CD4-positive, alpha-beta T cell treated with Interleukin-1 beta for 1 hour (primary cell): ENCODE data around the gene CFHR2.

Source experiments
- DNase-seq, 2 donors: peaks; one replicate each; pipeline ENCODE4 v3.0.0-alpha.2; 2020 to 2022

CFHR2 gene

GRCh38 chr1:197003132-197003531 is 59.6 kb downstream of the CFHR2 start:
- DNase-seq: no peak

- DNase-seq: no peak
Measured at GRCh38 chr1:197008861-197009260, 65.3 kb downstream of the CFHR2 start.
